NOMO-1 (cell line): ENCODE results near the gene LTB4R.
"Not testable (repeated sequence)": the region's sequence is repeated elsewhere in the genome, so short reads cannot be mapped to it uniquely, and the experiment has no call there.

Experiments
- DNase-seq, 2 experiments: peaks; one replicate each; lab custom pipeline; 2025; ENCODE audit not compliant: unreplicated experiment in 2 of 2; lab: John Stamatoyannopoulos, UW

The LTB4R gene

GRCh38 chr14:24317141-24317928, 6.0 kb downstream of the LTB4R start:
- DNase-seq, result no peak

GRCh38 chr14:24321212-24321975, 10.1 kb downstream of the LTB4R start:
- DNase-seq, result no peak

DNA sequence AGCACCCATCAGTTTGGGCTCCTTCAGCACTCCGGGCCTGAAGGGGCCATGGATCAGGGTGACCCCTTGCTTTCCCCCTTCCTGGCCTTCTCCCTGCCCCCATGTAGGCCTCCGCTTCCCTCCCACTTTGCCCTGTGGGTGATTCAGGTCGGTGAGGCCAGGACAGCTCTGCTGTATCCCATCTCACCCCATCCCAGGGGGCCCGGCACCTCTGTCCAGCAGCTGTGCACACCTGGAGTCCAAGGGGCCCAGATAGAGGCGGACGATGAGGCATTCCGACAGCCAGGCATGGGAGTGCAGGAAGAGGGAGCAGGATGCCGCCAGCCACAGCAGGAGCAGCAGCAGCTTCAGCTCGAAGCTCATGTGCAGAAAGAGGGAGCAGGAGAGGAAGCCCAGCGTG, 11.4 kb downstream of the LTB4R start:
- no peak for DNase-seq

DNA sequence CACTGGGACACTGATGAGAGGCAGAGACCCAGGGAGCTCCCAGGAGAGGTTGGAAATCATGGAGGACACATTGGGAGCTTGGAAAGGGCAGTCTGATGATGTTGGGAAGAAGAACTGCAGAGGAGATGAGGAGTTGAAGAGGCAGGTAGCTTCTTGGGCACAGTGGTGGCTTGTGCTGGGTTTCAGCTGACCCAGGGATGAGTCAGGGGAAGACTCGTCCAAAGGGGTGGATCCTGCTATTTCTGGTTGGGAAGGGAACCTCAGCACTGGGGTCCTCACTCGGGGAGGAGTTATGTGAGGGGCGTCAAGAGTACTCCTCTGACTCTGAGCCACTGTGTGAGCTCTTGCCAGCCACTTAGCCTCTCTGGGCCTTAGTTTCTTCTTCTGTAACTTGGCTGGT, 12.0 kb downstream of the LTB4R start:
- no peak for DNase-seq

GRCh38 chr14:24324024-24324423, 12.7 kb downstream of the LTB4R start:
- DNase-seq, result no peak

DNA sequence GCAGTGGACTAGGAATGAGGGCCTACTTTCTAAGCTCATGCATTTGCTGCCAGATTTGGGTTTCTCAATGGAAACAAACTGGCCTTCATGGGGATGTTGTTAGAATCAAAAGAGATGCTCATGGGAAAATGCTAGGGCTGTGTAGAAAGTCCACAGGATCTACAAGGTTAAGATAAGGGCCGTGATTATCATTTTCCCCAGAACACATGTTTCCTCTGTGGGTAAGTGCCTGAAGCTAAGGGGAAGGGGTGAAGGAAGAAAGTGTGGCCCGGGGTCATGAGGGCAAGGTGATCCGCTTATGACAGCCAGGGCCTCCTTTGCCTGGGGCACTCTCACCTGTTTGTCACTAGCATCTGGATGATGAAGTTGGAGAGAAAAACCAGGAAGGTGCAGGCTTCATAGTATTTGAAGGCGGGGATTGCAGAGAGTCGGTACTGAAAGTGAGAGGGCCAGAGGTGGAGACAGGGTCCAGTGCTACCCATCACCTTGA, 13.8 kb downstream of the LTB4R start:
- DNase-seq, result no peak

DNA sequence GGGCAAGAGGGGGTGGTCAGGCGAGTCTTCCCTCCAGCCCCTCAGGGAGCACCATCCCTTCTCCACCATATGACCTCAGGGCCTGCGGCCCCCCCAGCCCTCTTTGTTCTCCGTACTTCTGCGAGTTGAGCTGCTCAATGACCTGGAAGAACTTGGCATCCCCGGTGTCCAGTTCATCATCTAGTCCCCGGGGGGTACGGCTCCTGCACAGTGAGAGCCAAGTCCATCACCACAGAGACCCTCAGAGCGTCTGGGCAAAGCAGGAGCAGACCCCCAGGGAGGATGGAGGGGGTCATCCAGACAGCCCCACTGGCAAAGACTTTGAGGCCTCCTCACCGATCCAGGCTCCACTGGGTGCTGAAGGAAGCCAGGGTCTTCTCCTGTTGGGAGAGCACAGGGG, 14.7 kb downstream of the LTB4R start:
- no peak for DNase-seq

- peak; percentile 25 to 37 for DNase-seq
Measured at GRCh38 chr14:24327303-24327702, 16.0 kb downstream of the LTB4R start.

DNA sequence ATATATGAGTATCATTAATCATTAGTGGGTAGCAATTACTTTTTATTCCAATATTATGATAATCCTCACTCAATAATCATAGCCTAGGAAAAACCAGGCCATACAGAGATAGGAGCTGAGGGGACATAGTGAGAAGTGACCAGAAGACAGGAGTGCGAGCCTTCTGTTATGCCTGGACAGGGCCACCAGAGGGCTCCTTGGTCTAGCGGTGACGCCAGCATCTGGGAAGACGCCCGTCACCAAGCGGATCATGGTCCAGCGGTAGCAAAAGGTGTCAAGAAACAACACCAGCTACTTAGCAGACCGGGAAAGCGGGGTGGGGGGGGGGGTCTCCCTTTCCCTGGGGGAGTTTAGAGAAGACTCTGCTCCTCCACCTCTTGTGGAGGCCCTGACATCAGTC, 16.6 kb downstream of the LTB4R start:
- DNase-seq, result not testable (repeated sequence)

DNA sequence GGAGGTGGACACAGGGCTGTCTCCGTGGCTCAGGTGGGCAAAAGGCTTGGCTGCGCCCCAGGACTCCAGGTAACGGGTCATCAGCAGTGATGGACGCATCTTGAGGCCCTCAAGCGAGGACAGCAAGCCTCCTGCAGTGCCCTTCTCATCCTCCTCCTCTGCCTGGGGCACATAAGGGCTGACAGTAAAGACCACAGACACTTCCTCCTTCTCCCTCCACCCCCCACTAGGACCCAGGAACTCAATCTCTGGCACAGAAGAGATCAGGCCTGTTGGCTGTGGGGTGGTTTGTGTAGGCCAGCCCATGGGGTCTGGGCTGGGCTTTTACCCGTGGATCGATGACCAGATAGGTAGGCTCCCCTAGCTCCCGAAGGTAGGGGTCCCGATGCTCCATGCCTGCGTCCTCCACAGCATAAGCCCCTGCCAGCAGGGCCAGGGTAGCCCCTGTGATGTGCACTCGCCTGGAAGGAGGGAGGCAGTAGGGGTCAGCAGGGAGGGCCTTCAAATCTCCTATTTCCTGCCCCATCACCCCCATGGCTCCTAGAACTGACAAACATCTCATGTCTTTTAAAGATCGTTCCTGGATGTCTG, 17.9 kb downstream of the LTB4R start:
- no peak for DNase-seq

- DNase-seq, result peak; percentile 35 to 56
Measured at GRCh38 chr14:24329736-24330135, 18.4 kb downstream of the LTB4R start.

DNA sequence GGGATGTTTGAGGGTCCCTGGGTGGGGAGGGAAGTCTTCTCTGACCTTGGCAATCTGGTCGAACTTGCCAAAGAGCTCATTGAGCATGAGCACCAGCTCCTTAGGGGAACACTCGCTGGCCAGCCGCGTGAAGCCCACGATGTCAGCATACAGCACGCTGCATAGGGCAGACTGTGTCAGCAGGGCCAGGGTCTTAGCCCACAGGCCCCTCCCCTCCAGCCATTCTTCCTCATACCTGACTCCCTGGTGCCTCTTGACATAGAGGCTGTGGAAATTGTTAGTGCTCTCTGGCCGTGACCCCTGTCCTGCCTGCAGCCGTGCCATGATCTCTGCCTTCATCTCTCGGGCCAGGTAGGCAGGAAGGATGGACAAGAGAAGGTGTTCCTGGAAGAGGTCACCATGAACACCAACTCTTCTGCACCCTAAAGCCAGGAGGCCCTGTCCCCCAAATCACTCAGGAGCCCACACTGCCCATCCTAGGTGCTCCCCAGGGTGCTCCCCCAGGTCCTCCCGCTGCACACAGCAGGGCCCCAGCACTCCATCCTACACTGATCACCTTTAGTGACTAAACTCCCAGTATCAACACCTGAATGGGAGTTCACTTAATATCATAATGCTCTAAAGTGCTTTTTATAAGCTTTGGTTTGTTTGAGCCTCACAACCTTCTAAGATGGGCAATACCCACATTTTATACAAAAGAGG, 19.8 kb downstream of the LTB4R start:
- DNase-seq, result no peak

DNA sequence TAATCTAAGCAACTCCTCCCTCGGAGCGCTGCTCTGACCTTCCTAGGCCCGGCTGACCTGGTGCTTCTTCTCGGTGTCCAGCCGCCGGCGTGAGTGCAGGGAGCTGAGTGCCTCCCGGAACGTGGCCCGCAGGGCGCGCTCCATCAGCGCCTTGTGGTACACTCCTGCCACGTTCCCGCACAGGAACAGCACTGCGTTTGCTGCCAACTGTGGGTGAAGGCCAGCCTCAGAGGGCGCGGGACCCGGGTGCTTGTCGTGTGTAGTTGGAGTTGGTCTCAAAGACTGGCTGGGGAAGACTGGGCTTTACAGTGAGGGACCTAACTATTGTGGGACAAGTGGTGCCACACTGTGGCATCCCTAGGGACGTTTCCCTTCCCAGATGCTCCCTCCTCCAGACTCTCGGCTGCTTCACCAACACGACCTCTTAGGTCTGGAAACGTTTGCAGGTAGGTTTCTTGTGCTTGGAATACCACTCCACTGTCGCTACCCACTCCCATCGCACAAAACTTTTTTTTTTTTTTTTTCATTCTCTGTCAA, 20.5 kb downstream of the LTB4R start:
- DNase-seq, result no peak

- DNase-seq, result peak; percentile 39 to 76
Measured at GRCh38 chr14:24332268-24332993, 21.1 kb downstream of the LTB4R start.

DNA sequence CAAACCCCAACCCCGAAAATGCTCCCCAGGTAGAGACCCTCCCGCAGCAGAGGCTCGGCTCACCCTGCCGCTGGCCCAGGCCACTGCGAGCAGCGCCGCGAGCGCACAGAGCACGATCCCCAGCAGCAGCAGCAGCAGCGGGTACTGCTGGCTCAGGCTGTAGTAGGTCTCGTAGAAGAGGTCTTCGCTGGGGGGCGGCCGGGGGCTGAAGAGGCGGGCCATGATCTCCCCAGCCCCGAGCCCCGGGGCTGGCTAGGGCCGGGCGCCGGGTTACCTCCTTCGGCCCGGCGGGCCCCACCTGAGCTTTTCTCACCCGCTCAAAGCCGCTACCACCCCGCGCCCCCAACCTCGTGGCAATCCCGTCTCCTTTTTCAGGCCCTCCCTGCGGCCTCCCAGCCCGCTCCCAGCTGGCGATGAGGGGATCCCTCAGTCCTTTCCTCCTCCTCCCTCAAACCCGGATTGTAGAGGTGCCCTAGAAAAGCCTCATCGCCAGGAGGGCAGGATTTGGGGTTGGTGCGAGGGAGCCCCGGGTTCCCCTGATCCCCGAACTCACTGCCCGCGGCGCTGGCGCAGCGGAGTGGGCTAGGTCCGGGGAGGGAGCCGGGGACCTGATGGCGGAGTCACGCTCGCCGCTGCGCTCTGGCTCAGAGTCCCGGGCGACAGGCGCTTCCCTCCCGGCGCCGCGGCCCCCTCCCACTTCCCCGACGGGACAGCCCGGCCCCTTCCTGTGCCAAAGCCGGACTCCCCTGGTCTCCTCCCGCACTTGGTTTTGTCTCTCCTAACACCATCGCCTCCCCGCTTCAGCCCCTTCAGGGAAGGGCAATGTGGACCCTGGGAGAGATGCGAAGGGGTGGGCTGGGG, 23.4 kb downstream of the LTB4R start, which contains the start of gene ADCY4:
TSS of gene ADCY4 (minus strand) at position 641 of the 861 bp plus-strand sequence. CDS start at position 222, 419 bp downstream.
- DNase-seq, result no peak

DNA sequence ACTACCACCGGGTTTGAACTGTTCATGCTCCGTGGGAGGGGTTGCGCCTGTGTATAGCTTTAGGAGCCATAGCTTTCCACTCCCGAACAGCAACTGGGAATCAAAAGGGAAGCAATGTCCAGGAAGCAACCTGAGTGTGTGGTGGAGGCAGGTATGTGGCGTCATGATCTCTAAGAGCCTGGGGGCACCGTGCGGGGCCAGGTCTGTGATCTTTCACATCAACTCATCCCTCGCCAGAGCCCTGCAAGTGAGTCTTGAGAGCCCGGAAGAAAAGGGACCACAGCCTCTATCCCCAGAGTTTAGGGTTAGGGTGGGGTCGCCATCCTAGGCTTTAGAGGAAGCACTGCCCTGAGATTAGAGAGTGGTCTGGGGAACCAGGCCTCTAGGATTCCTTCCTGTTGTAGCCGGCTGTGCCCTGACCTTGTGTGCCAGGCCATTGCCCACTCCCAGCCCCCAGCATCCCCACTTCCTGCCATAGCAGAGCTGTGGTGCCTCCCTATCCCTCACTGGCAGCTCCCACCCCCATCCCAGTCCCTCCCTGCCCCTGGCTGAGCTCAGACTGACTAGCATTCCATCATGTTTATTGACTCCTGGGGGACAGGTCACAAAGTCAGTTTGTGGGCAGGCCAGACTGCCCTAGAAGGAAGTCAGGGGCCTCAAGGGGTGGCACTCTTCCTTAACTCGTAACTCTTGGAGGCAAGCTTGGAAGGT, 24.3 kb downstream of the LTB4R start:
- peak; percentile 50 to 58 for DNase-seq

DNA sequence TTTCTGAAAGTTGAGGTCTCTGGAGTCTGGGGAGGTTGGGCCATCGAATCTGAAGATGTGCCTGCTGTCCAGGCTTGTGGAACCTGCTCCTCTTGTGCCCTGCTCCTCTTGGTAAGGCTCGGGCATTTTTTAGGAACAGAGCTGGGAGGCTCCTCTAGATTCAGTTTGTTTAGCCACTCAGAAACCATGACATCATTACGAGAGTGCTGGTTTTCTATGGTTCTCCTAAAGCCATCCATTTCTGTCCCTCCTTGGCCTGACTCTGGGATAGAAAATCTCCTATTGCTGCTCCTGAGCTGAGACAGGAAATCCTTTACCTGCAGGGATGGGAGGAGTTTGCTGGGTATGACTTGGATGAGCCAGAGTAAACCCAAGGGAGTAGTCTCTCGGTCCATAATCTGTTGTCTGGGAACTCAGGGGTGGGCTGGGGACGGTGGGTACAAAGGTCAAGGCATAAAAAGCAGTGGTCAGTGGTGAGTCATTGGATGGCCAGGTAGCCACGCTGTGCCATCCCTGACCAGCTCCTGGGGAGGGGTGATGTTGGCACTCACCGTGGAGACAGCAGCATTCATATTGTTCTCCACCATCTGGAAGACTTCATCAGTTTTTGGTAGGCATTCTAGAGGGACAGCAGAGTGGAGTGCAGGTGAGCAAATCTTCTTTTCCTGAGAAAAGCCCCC, 26.0 kb downstream of the LTB4R start:
- DNase-seq, result no peak

- DNase-seq, result no peak
Measured at GRCh38 chr14:24337824-24338175, 26.5 kb downstream of the LTB4R start.
